ENCODE results near the gene ELP4.
"Not testable (repeated sequence)": the region's sequence is repeated elsewhere in the genome, so short reads cannot be mapped to it uniquely, and the experiment has no call there.

- TF ChIP-seq, protein P1, sequence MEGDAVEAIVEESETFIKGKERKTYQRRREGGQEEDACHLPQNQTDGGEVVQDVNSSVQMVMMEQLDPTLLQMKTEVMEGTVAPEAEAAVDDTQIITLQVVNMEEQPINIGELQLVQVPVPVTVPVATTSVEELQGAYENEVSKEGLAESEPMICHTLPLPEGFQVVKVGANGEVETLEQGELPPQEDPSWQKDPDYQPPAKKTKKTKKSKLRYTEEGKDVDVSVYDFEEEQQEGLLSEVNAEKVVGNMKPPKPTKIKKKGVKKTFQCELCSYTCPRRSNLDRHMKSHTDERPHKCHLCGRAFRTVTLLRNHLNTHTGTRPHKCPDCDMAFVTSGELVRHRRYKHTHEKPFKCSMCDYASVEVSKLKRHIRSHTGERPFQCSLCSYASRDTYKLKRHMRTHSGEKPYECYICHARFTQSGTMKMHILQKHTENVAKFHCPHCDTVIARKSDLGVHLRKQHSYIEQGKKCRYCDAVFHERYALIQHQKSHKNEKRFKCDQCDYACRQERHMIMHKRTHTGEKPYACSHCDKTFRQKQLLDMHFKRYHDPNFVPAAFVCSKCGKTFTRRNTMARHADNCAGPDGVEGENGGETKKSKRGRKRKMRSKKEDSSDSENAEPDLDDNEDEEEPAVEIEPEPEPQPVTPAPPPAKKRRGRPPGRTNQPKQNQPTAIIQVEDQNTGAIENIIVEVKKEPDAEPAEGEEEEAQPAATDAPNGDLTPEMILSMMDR (IDR thresholded peaks at IDR 0.05 in 4 of 5, conservative IDR thresholded peaks at IDR 0.05 in 1 of 5) = not testable (repeated sequence)
- TF ChIP-seq POLR2A (IDR thresholded peaks at IDR 0.05) = not testable (repeated sequence)
These were observed 66.2 kb downstream of the ELP4 start for GRCh38 chr11:31575764-31576163.
